Cardiac muscle cell (in vitro differentiated cells and primary cell): ENCODE data around the gene C1QTNF9. TPM values are rescaled to one million over a fixed set of nuclear protein-coding genes. Genes with fewer than 3 reads are reported as not detected.

Experiments used
- DNase-seq, 2 donors: peaks; one replicate each; pipeline versions ENCODE4 v3.0.0 to v3.0.0-alpha.2; 2010 to 2017; ENCODE audit warnings: low read depth in 1 of 2, low spot score in 1 of 2
- H3K27ac ChIP-seq: fragments of 200-600 bp; sonication (generic); 2 replicates; pipeline ENCODE4 v1.5.1; 2016
- H3K27me3 ChIP-seq: fragments of 200-600 bp; sonication (generic); 2 replicates; pipeline ENCODE4 v1.6.0; 2016; ENCODE audit warnings: control low read depth
- H3K36me3 ChIP-seq: fragments of 200-600 bp; sonication (generic); 2 replicates; pipeline ENCODE4 v1.5.1; 2016; ENCODE audit warnings: control low read depth
- H3K4me1 ChIP-seq: fragments of 200-600 bp; sonication (generic); 2 replicates; pipeline ENCODE4 v1.8.1; 2017; ENCODE audit warnings: low read depth, mild to moderate bottlenecking, mixed run types
- H3K4me3 ChIP-seq: fragments of 200-600 bp; sonication (generic); 2 replicates; pipeline ENCODE4 v1.5.1; 2016; ENCODE audit warnings: mild to moderate bottlenecking
- H3K9me3 ChIP-seq: fragments of 200-600 bp; sonication (generic); 2 replicates; pipeline ENCODE4 v1.5.1; 2017; ENCODE audit warnings: low read depth, mild to moderate bottlenecking, control low read depth
- CTCF ChIP-seq: IDR thresholded peaks from 2 replicates; pipeline ENCODE4 v1.5.1; 2012; ENCODE audit warnings: low read depth, mild to moderate bottlenecking, low read length
- polyA plus RNA-seq: library from polyadenylated mRNA; unstranded; fragments of >200 nt; fragmentation: Nextera tagmentation; extraction: Ambion mirVana; gene quantifications from 2 replicates; pipeline ENCODE4 v1.2.1, GENCODE V29; 2016
- total RNA-seq: library from RNA; depleted of rRNA; stranded (reverse); fragments of >200 nt; gene quantifications from 2 replicates; pipeline ENCODE4 v1.2.3, GENCODE V29; 2016

C1QTNF9 gene
- total and polyA plus RNA-seq, 2 experiments from 2014 or later = 0.12 TPM; not detected in 1

- no peak for TF ChIP-seq CTCF
These were observed 41.6 kb upstream of the C1QTNF9 start for GRCh38 chr13:24267801-24268200.

DNA sequence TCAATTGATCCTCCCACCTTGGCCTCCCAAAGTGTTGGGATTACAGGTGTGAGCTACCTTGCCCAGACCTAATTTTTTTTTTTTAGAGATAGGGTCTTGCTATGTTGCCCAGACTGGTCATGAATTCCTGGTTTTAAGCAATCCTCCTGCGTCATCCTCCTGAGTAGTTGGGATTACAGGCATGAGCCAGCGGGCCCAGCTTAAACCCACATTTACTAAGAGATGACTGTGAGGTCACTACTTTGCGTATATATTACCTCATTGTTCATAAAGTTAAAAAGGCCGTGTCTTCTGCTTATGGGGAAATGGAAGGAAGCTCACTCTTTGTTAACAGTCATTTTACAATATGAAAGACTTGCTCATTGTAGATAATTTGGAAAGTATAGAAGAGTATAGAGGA lies 39.6 kb upstream of the C1QTNF9 start:
- Histone ChIP-seq H3K36me3 (no peaks in the 10 kb centered on the region), H3K27ac (no peak overlapping the region), H3K4me1 (peaks cover 28% of the 10 kb centered on the region), H3K27me3 (no peaks in the 10 kb centered on the region), H3K4me3 (no peak overlapping the region), H3K9me3 (no peaks in the 10 kb centered on the region)
- peak in 1 of 2 donors; percentile 7 for DNase-seq
- TF ChIP-seq CTCF = no peak

More at GRCh38 chr13:24267801-24268200, 41.6 kb upstream of the C1QTNF9 start:
- Histone ChIP-seq H3K4me1 (peaks cover 33% of the 10 kb centered on the region), H3K4me3 (no peak overlapping the region), H3K9me3 (no peaks in the 10 kb centered on the region), H3K27me3 (no peaks in the 10 kb centered on the region), H3K36me3 (no peaks in the 10 kb centered on the region), H3K27ac (no peak overlapping the region)
- DNase-seq = no peak

- Histone ChIP-seq H3K36me3 (no peaks in the 10 kb centered on the region), H3K27ac (peak overlapping the region; percentile 24), H3K4me3 (no peak overlapping the region), H3K27me3 (no peaks in the 10 kb centered on the region), H3K4me1 (peaks cover 34% of the 10 kb centered on the region), H3K9me3 (no peaks in the 10 kb centered on the region)
- no peak for TF ChIP-seq CTCF
- peak; percentile 40 to 42 for DNase-seq
These were observed 38.7 kb upstream of the C1QTNF9 start for GRCh38 chr13:24270639-24271141.

GRCh38 chr13:24271231-24271600 lies 38.2 kb upstream of the C1QTNF9 start:
- Histone ChIP-seq H3K4me3 (no peak overlapping the region), H3K27me3 (no peaks in the 10 kb centered on the region), H3K9me3 (no peaks in the 10 kb centered on the region), H3K36me3 (no peaks in the 10 kb centered on the region), H3K4me1 (peaks cover 34% of the 10 kb centered on the region), H3K27ac (peak overlapping the region; percentile 24)
- TF ChIP-seq CTCF = no peak
- DNase-seq = no peak

DNA sequence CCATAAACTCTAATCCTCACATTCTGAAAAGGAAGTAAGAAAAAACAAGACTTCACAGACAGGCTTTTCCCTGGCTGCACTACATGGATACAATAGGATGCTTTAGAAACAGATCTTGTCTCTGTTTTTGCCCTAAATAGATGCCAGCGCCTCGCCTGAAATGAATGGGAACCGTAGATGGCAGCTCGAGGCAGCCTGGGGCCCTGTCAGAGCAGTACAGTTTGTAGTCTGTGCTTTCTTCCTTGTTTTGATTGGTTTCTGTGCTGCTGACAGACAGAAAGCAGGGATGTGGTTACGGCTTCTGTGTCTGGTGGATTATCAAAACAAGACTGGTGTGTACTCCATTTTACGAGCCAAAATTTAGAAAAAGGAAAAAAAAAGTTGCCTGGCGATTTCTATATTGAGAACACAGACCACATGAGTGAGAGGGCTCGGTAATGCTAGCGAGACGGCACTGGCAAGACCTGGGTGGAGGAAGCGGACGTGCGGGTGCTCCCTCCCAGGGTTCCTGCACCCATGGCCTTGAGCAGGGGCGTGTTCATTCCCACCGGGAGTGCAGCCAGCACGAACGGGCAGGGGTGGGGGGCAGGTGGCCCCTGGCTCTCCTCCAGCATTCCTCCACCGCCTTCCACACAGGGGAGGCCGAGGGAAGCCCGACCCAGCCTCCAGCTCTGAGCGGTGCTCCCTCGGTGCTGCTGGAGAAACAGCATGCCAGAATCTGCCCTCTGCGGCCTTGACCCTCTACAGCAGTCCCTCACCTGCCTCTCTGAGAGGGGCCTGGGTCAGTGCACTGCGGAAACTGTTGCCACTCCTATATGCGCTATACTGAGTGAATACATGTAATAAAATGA lies 37.6 kb upstream of the C1QTNF9 start:
- H3K36me3 ChIP-seq = no peaks in the 10 kb centered on the region
- H3K27ac ChIP-seq = peak overlapping the region; percentile 24
- peaks cover 34% of the 10 kb centered on the region for H3K4me1 ChIP-seq
- H3K4me3 ChIP-seq = no peak overlapping the region
- H3K27me3 ChIP-seq = no peaks in the 10 kb centered on the region
- DNase-seq = peak in 1 of 2 donors; percentile 90
- H3K9me3 ChIP-seq = no peaks in the 10 kb centered on the region
- TF ChIP-seq CTCF = no peak
